HG02588 (cell line): ENCODE results near the gene TSGA10.
"Not testable (repeated sequence)": the region's sequence is repeated elsewhere in the genome, so short reads cannot be mapped to it uniquely, and the experiment has no call there.

Experiments
- ATAC-seq: cut with Tn5 transposase; IDR thresholded peaks from one replicate; pipeline ENCODE4 v1.9.1; 2021; ENCODE audit warnings: mild to moderate bottlenecking, moderate library complexity; ENCODE audit not compliant: unreplicated experiment

Gene TSGA10

GRCh38 chr2:99154643-99155536 is at the start of gene TSGA10, which contains the start of gene LIPT1:
Gene TSGA10, minus strand, starts transcription at chr2:99154942. Its CDS starts 45,503 bp downstream, at chr2:99109439.
Gene LIPT1, plus strand, starts transcription at chr2:99154967. Its CDS starts 6,991 bp downstream, at chr2:99161958.
- ATAC-seq = peak; percentile 98

GRCh38 chr2:99201959-99202678 is 47.4 kb upstream of the TSGA10 start:
- no peak for ATAC-seq

- no peak for ATAC-seq
Measured at GRCh38 chr2:99200076-99200800, 45.5 kb upstream of the TSGA10 start.

GRCh38 chr2:99198103-99198841 is 43.5 kb upstream of the TSGA10 start:
- ATAC-seq = no peak

GRCh38 chr2:99192364-99192763 is 37.6 kb upstream of the TSGA10 start:
- not testable (repeated sequence) for ATAC-seq

GRCh38 chr2:99190548-99190947 is 35.8 kb upstream of the TSGA10 start:
- ATAC-seq = no peak

GRCh38 chr2:99188357-99188756 is 33.6 kb upstream of the TSGA10 start:
- ATAC-seq = no peak

GRCh38 chr2:99187011-99187410 is 32.3 kb upstream of the TSGA10 start:
- no peak for ATAC-seq

- no peak for ATAC-seq
Measured at GRCh38 chr2:99184811-99185210, 30.1 kb upstream of the TSGA10 start.

GRCh38 chr2:99183025-99183424 is 28.3 kb upstream of the TSGA10 start:
- ATAC-seq = no peak

GRCh38 chr2:99181624-99182000 is 26.9 kb upstream of the TSGA10 start:
- no peak for ATAC-seq

GRCh38 chr2:99180755-99181623 is 26.2 kb upstream of the TSGA10 start, which contains the start of the genes MITD1 and MRPL30:
Gene MITD1, minus strand, starts transcription at chr2:99181058. Its CDS starts 77 bp downstream, at chr2:99180981.
Gene MRPL30, plus strand, starts transcription at chr2:99181184. Its CDS starts 5,020 bp downstream, at chr2:99186204.
- ATAC-seq = peak; percentile 93

GRCh38 chr2:99171377-99172140 is 16.8 kb upstream of the TSGA10 start:
- ATAC-seq = no peak

GRCh38 chr2:99169534-99169933 is 14.8 kb upstream of the TSGA10 start:
- ATAC-seq = no peak

GRCh38 chr2:99166218-99166617 is 11.5 kb upstream of the TSGA10 start:
- no peak for ATAC-seq

- ATAC-seq = no peak
Measured at GRCh38 chr2:99159594-99159993, 4.9 kb upstream of the TSGA10 start.

GRCh38 chr2:99158599-99158998 is 3.9 kb upstream of the TSGA10 start:
- ATAC-seq = no peak

- no peak for ATAC-seq
Measured at GRCh38 chr2:99156891-99157290, 2.1 kb upstream of the TSGA10 start.
